CD14-positive monocyte (primary cell): ENCODE data around the gene SLC9A9. TPM values are rescaled to one million over a fixed set of nuclear protein-coding genes. Genes with fewer than 3 reads are reported as not detected.

Source experiments
- DNase-seq, 3 donors: peaks; one replicate each; pipeline ENCODE4 v3.0.0-alpha.2; 2011 to 2022
- H2AFZ ChIP-seq: 2 replicates; pipeline ENCODE4 v1.6.0; 2012; ENCODE audit warnings: mild to moderate bottlenecking, low read depth, low read length, inconsistent platforms; ENCODE audit not compliant: insufficient read depth, poor library complexity, severe bottlenecking
- H3K27ac ChIP-seq, 2 donors: 1 replicate in 1 of 2; 2 replicates in 1 of 2; pipeline ENCODE4 v1.5.1; 2012 to 2013; ENCODE audit warnings: low read length in 2 of 2, control low read depth in 1 of 2, inconsistent platforms in 1 of 2, low read depth in 1 of 2, mild to moderate bottlenecking in 1 of 2
- H3K27me3 ChIP-seq, 2 donors: one replicate each; pipeline versions ENCODE4 v1.6.0 to v1.6.1; 2011 to 2013; ENCODE audit warnings: low read length in 2 of 2; ENCODE audit not compliant: control insufficient read depth in 2 of 2, insufficient read depth in 2 of 2
- H3K36me3 ChIP-seq, 2 donors: replicated peaks in 1 of 2; 1 replicate in 1 of 2; 2 replicates in 1 of 2; pipeline versions ENCODE4 v1.5.1 to v1.6.1; 2012 to 2013; ENCODE audit warnings: low read length in 2 of 2, control low read depth in 1 of 2, inconsistent platforms in 1 of 2, mild to moderate bottlenecking in 1 of 2; ENCODE audit not compliant: insufficient read depth in 2 of 2, control insufficient read depth in 1 of 2
- H3K4me1 ChIP-seq, 2 donors: 1 replicate in 1 of 2; 2 replicates in 1 of 2; pipeline versions ENCODE4 v1.5.1 to v1.6.1; 2012 to 2013; ENCODE audit warnings: low read length in 2 of 2, control low read depth in 1 of 2, inconsistent platforms in 1 of 2, mild to moderate bottlenecking in 1 of 2, moderate library complexity in 1 of 2; ENCODE audit not compliant: insufficient read depth in 2 of 2, control insufficient read depth in 1 of 2
- H3K4me2 ChIP-seq: replicated peaks from 2 replicates; pipeline ENCODE3; 2012; ENCODE audit warnings: low read length, moderate library complexity, mild to moderate bottlenecking; ENCODE audit not compliant: poor library complexity, severe bottlenecking; ENCODE audit errors: extremely low read depth
- H3K4me3 ChIP-seq, 3 experiments: fragments of 200-600 bp in 1 of 3; sonication (generic) in 1 of 3; replicated peaks in 1 of 3; 1 replicate in 2 of 3; 2 replicates in 1 of 3; pipeline ENCODE4 v1.5.1; 2011 to 2013; ENCODE audit warnings: low read length in 3 of 3, mild to moderate bottlenecking in 3 of 3, control low read depth in 2 of 3, low read depth in 2 of 3, inconsistent platforms in 1 of 3, moderate library complexity in 1 of 3
- H3K79me2 ChIP-seq: 2 replicates; pipeline ENCODE4 v1.6.0; 2012; ENCODE audit warnings: mild to moderate bottlenecking, control low read depth, inconsistent platforms, low read length, moderate library complexity; ENCODE audit not compliant: insufficient read depth
- H3K9ac ChIP-seq: 2 replicates; pipeline ENCODE4 v1.6.0; 2017; ENCODE audit warnings: low read length, mild to moderate bottlenecking; ENCODE audit not compliant: insufficient read depth, poor library complexity, severe bottlenecking
- H3K9me3 ChIP-seq, 2 donors: replicated peaks in 1 of 2; 1 replicate in 1 of 2; 2 replicates in 1 of 2; pipeline versions ENCODE4 v1.5.1 to v1.6.1; 2012 to 2013; ENCODE audit warnings: low read length in 2 of 2, control low read depth in 1 of 2; ENCODE audit not compliant: control insufficient read depth in 1 of 2, insufficient read depth in 1 of 2
- H4K20me1 ChIP-seq: 2 replicates; pipeline ENCODE4 v1.6.0; 2012; ENCODE audit warnings: mild to moderate bottlenecking, low read length, control low read depth, moderate library complexity; ENCODE audit not compliant: insufficient read depth
- H3K27ac Mint-ChIP-seq, 7 donors: one replicate each; pipeline ENCODE4 v1.8.0; 2020; ENCODE audit warnings: mild to moderate bottlenecking in 7 of 7, mixed read lengths in 7 of 7, moderate library complexity in 6 of 7, inconsistent platforms in 2 of 7
- H3K27me3 Mint-ChIP-seq, 3 donors: one replicate each; pipeline ENCODE4 v1.8.0; 2021 to 2022; ENCODE audit warnings: low read depth in 3 of 3, mild to moderate bottlenecking in 3 of 3, mixed read lengths in 3 of 3, moderate library complexity in 3 of 3, inconsistent platforms in 1 of 3
- H3K36me3 Mint-ChIP-seq, 2 donors: one replicate each; pipeline ENCODE4 v1.8.0; 2020; ENCODE audit warnings: mixed read lengths in 2 of 2, inconsistent platforms in 1 of 2, mild to moderate bottlenecking in 1 of 2
- H3K4me1 Mint-ChIP-seq: one replicate; pipeline ENCODE4 v1.8.0; 2020; ENCODE audit warnings: mild to moderate bottlenecking, mixed read lengths
- H3K4me3 Mint-ChIP-seq, 2 donors: one replicate each; pipeline ENCODE4 v1.8.0; 2020; ENCODE audit warnings: mild to moderate bottlenecking in 2 of 2, mixed read lengths in 2 of 2, moderate library complexity in 1 of 2
- H3K9me3 Mint-ChIP-seq, 7 donors: one replicate each; pipeline ENCODE4 v1.8.0; 2020 to 2022; ENCODE audit warnings: mixed read lengths in 7 of 7, mild to moderate bottlenecking in 6 of 7, moderate library complexity in 6 of 7, inconsistent platforms in 2 of 7
- WGBS: methylation state at CpG from one replicate; pipeline ENCODE4 v1.1.5; 2013; ENCODE audit warnings: missing lambda C conversion rate; ENCODE audit not compliant: insufficient coverage; 5-methylcytosine and 5-hydroxymethylcytosine counted together
- intact Hi-C, 2 donors: fragments of 100-400 bp; cut with micrococcal nuclease; formaldehyde crosslinking; loops; one replicate each; pipeline versions ENCODE4 v1.15.0 to v1.15.1; 2023
- polyA plus RNA-seq, 3 donors: library from polyadenylated mRNA; depleted of rRNA in 1 of 3; unstranded in 2 of 3; stranded (reverse) in 1 of 3; fragments of 300-500 nt in 2 of 3; fragments of >200 nt in 1 of 3; fragmentation: Illumina TruSeq in 2 of 3; gene quantifications; 1 replicate in 2 of 3; 2 replicates in 1 of 3; pipeline ENCODE4 v1.2.3, GENCODE V29; 2012 to 2021
- TF ChIP-seq, protein P1 (sequence below): fragments of 200-600 bp; IDR thresholded peaks from one replicate; pipeline ENCODE4 v1.8.0; 2022; ENCODE audit warnings: antibody characterized with exemption, mild to moderate bottlenecking

Gene SLC9A9
- polyA plus RNA-seq, 3 donors: 14.1 to 32.8 (median 27.0) TPM

DNA sequence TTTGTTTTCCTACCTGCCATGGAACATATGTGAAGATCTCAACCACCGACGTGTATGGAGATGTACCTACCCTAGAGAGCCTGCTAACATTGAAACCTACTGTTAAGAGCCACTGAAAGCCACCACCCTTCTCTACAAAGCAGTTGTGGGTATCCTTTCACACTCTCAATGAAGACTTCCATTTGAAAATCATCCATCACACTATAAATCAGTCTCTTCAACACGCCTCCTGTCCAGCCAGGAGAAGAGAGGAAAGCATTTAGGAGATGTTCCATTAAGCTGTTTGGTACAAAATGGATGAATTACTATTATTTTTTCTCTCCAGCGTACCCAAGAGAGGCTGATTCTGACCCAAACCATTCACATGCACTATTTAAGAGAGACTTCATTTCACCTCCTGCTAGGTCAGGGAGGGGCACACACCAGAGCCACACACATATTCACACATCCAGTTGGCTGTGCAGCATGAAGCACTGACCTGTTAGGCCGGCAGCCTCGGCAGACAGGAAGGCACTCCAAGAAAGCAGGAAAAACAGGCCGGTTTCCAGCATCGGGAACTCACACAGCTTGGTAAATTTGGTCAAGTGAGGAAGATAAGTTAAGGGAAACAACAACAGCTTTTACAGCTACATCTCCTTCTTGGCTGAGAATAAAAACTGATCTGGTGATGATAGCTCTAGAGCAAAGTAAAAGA, 274.5 kb downstream of the SLC9A9 start:
- Histone ChIP-seq H4K20me1 (no peaks in the 10 kb centered on the region), H3K9ac (no peak overlapping the region), H3K9me3 (no peaks in the 10 kb centered on the region), H3K27me3 (no peaks in the 10 kb centered on the region), H3K4me3 (no peak overlapping the region), H3K4me2 (no peak overlapping the region), H3K4me1 (peaks cover 5 to 16% of the 10 kb centered on the region in 2 donors), H3K36me3 (peaks cover 0 to 51% of the 10 kb centered on the region in 2 donors), H3K79me2 (no peaks in the 10 kb centered on the region), H2AFZ (no peak overlapping the region), H3K27ac (no peak overlapping the region)
- H3K9me3 Mint-ChIP-seq: peaks cover 0 to 3% (median 0%) of the 10 kb centered on the region in 7 donors
- TF ChIP-seq, protein P1, sequence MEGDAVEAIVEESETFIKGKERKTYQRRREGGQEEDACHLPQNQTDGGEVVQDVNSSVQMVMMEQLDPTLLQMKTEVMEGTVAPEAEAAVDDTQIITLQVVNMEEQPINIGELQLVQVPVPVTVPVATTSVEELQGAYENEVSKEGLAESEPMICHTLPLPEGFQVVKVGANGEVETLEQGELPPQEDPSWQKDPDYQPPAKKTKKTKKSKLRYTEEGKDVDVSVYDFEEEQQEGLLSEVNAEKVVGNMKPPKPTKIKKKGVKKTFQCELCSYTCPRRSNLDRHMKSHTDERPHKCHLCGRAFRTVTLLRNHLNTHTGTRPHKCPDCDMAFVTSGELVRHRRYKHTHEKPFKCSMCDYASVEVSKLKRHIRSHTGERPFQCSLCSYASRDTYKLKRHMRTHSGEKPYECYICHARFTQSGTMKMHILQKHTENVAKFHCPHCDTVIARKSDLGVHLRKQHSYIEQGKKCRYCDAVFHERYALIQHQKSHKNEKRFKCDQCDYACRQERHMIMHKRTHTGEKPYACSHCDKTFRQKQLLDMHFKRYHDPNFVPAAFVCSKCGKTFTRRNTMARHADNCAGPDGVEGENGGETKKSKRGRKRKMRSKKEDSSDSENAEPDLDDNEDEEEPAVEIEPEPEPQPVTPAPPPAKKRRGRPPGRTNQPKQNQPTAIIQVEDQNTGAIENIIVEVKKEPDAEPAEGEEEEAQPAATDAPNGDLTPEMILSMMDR: no peak
- H3K4me3 Mint-ChIP-seq: no peak overlapping the region
- no peak for DNase-seq
- H3K27ac Mint-ChIP-seq: peak overlapping the region in 1 of 7 donors; percentile 41
- WGBS: 100% methylated on average over 2 of the region's 8 CpGs
- peaks cover 14% of the 10 kb centered on the region for H3K4me1 Mint-ChIP-seq
- H3K27me3 Mint-ChIP-seq: no peaks in the 10 kb centered on the region
- intact Hi-C loops: no loop called here
- peaks cover 48 to 60% of the 10 kb centered on the region in 2 donors for H3K36me3 Mint-ChIP-seq

GRCh38 chr3:143571548-143571947, 276.7 kb downstream of the SLC9A9 start:
- Histone ChIP-seq H3K27me3 (no peaks in the 10 kb centered on the region), H2AFZ (no peak overlapping the region), H3K4me3 (no peak overlapping the region), H3K79me2 (no peaks in the 10 kb centered on the region), H4K20me1 (no peaks in the 10 kb centered on the region), H3K36me3 (peaks cover 0 to 30% of the 10 kb centered on the region in 2 donors), H3K9ac (no peak overlapping the region), H3K27ac (no peak overlapping the region), H3K4me1 (peaks cover 11 to 17% of the 10 kb centered on the region in 2 donors), H3K4me2 (no peak overlapping the region), H3K9me3 (no peaks in the 10 kb centered on the region)
- TF ChIP-seq, protein P1: no peak
- peaks cover 34 to 42% of the 10 kb centered on the region in 2 donors for H3K36me3 Mint-ChIP-seq
- no CpG with 5 or more reads among the region's 1 CpG for whole genome bisulfite sequencing
- intact Hi-C loops: no loop called here
- no peaks in the 10 kb centered on the region for H3K9me3 Mint-ChIP-seq
- no peak overlapping the region for H3K4me3 Mint-ChIP-seq
- no peak overlapping the region for H3K27ac Mint-ChIP-seq
- peaks cover 11% of the 10 kb centered on the region for H3K4me1 Mint-ChIP-seq
- DNase-seq: no peak
- H3K27me3 Mint-ChIP-seq: peaks cover 0 to 2% (median 0%) of the 10 kb centered on the region in 3 donors
